SK-N-SH (cell line): ENCODE measurements around the gene BRPF3. TPM values are rescaled to one million over a fixed set of nuclear protein-coding genes. Genes with fewer than 3 reads are reported as not detected.

Experiments used
- CTCF ChIA-PET: fragments of 300-600, 350-600 bp; formaldehyde crosslinking; extraction: SDS; loops from one replicate; lab custom pipeline; 2021; lab: Yijun Ruan, JAX
- POLR2A ChIA-PET: fragments of 350-600 bp; sonication (Branson Sonifier 250); formaldehyde crosslinking; extraction: SDS; loops from one replicate; lab custom pipeline; 2020; ENCODE audit warnings: antibody characterized with exemption, inconsistent platforms; lab: Yijun Ruan, JAX
- DNase-seq: peaks from one replicate; pipeline ENCODE4 v3.0.0; 2012
- H2AFZ ChIP-seq: fragments of 200-600 bp; sonication (generic); 2 replicates; pipeline ENCODE4 v1.8.1; 2016; ENCODE audit warnings: antibody characterized with exemption, mild to moderate bottlenecking, low read depth
- H3F3A ChIP-seq: fragments of 200-600 bp; sonication (generic); replicated peaks from 2 replicates; pipeline ENCODE3; 2016; ENCODE audit warnings: antibody characterized with exemption, mild to moderate bottlenecking; ENCODE audit not compliant: insufficient read depth
- H3K27ac ChIP-seq, 2 experiments: fragments of 200-500 bp in 1 of 2; fragments of 200-600 bp in 1 of 2; sonication (Bioruptor generic) in 1 of 2; sonication (generic), shearing (Covaris generic) in 1 of 2; 2 replicates each; pipeline versions ENCODE4 v1.5.1 to v1.6.1; 2014 to 2016; ENCODE audit warnings: low read depth in 2 of 2, inconsistent platforms in 1 of 2, low read length in 1 of 2, mild to moderate bottlenecking in 1 of 2, mixed read lengths in 1 of 2
- H3K27me3 ChIP-seq: fragments of 200-600 bp; sonication (generic), shearing (Covaris generic); 2 replicates; pipeline ENCODE4 v1.6.1; 2016; ENCODE audit warnings: mixed run types; ENCODE audit not compliant: insufficient read depth
- H3K36me3 ChIP-seq, 2 experiments: fragments of 200-500 bp in 1 of 2; fragments of 200-600 bp in 1 of 2; sonication (Bioruptor generic) in 1 of 2; sonication (generic) in 1 of 2; replicated peaks in 1 of 2; 2 replicates each; pipeline versions ENCODE3 to v1.5.1; 2014 to 2016; ENCODE audit warnings: low read length in 1 of 2, mild to moderate bottlenecking in 1 of 2; ENCODE audit not compliant: insufficient read depth in 2 of 2, control insufficient read depth in 1 of 2
- H3K4me1 ChIP-seq, 2 experiments: fragments of 200-500 bp in 1 of 2; fragments of 200-600 bp in 1 of 2; sonication (Bioruptor generic) in 1 of 2; sonication (generic), shearing (Covaris generic) in 1 of 2; 2 replicates each; pipeline versions ENCODE4 v1.5.1 to v1.6.1; 2014 to 2016; ENCODE audit warnings: low read depth in 1 of 2, low read length in 1 of 2, mixed run types in 1 of 2; ENCODE audit not compliant: insufficient read depth in 2 of 2, control insufficient read depth in 1 of 2
- H3K4me2 ChIP-seq: fragments of 200-600 bp; sonication (generic), shearing (Covaris generic); 2 replicates; pipeline ENCODE4 v1.6.1; 2017; ENCODE audit warnings: mixed run types
- H3K4me3 ChIP-seq, 2 experiments: fragments of 200-500 bp in 1 of 2; fragments of 200-600 bp in 1 of 2; sonication (Bioruptor generic) in 1 of 2; sonication (generic), shearing (Covaris generic) in 1 of 2; 2 replicates each; pipeline versions ENCODE4 v1.5.1 to v1.8.1; 2014 to 2016; ENCODE audit warnings: low read depth in 2 of 2, inconsistent platforms in 1 of 2, low read length in 1 of 2, mild to moderate bottlenecking in 1 of 2, mixed read lengths in 1 of 2, moderate library complexity in 1 of 2
- H3K79me2 ChIP-seq: fragments of 200-600 bp; sonication (generic); 2 replicates; pipeline ENCODE4 v1.8.1; 2017; ENCODE audit warnings: mild to moderate bottlenecking; ENCODE audit not compliant: insufficient read depth
- H3K9ac ChIP-seq: fragments of 200-600 bp; sonication (generic); 2 replicates; pipeline ENCODE4 v1.6.1; 2017; ENCODE audit warnings: mixed run types
- H3K9me2 ChIP-seq: fragments of 200-600 bp; sonication (generic); 2 replicates; pipeline ENCODE4 v1.6.1; 2017; ENCODE audit warnings: mixed run types
- H3K9me3 ChIP-seq: fragments of 200-600 bp; sonication (generic); 2 replicates; pipeline ENCODE4 v1.6.1; 2017; ENCODE audit warnings: mixed run types, mild to moderate bottlenecking, moderate library complexity
- H4K20me1 ChIP-seq: fragments of 200-600 bp; sonication (generic); 2 replicates; pipeline ENCODE4 v1.6.1; 2017; ENCODE audit warnings: mild to moderate bottlenecking, mixed run types; ENCODE audit not compliant: insufficient read depth
- EZH2phosphoT487 ChIP-seq: fragments of 200-600 bp; sonication (generic); IDR thresholded peaks from 2 replicates; pipeline ENCODE4 v1.6.1; 2017; ENCODE audit warnings: low read depth, mixed run types, mild to moderate bottlenecking, antibody characterized with exemption, moderate library complexity, borderline replicate concordance
- FOSL2 ChIP-seq: IDR thresholded peaks from 2 replicates; pipeline ENCODE4 v1.4.0; 2012; ENCODE audit warnings: low read depth, mild to moderate bottlenecking, moderate library complexity, borderline replicate concordance
- FOXJ3 ChIP-seq: sonication (generic); formaldehyde crosslinking; IDR thresholded peaks from 2 replicates; pipeline ENCODE4 v1.5.1; 2020; ENCODE audit warnings: mild to moderate bottlenecking, missing genetic modification reagents
- GATA2 ChIP-seq: sonication (generic); formaldehyde crosslinking; IDR thresholded peaks from 2 replicates; pipeline ENCODE4 v1.5.0; 2020; ENCODE audit warnings: mild to moderate bottlenecking, missing genetic modification reagents
- JUND ChIP-seq: IDR thresholded peaks from 2 replicates; pipeline ENCODE4 v1.4.0; 2012
- NFIC ChIP-seq: IDR thresholded peaks from 2 replicates; pipeline ENCODE4 v1.4.0; 2012; ENCODE audit warnings: borderline replicate concordance
- RCOR1 ChIP-seq: fragments of 150-350 bp; IDR thresholded peaks from 2 replicates; pipeline ENCODE4 v1.6.1; 2017; ENCODE audit warnings: antibody characterized with exemption, low read length
- REST ChIP-seq: IDR thresholded peaks from 2 replicates; pipeline ENCODE4 v1.6.1; 2012; ENCODE audit warnings: mild to moderate bottlenecking, low read depth, low read length, moderate library complexity
- RFX5 ChIP-seq: IDR thresholded peaks from 2 replicates; pipeline ENCODE4 v1.6.1; 2012; ENCODE audit warnings: mild to moderate bottlenecking, improper control_type of control experiment, low read length
- SIN3A ChIP-seq: IDR thresholded peaks from 2 replicates; pipeline ENCODE4 v1.6.1; 2012; ENCODE audit warnings: low read depth, mild to moderate bottlenecking, low read length, moderate library complexity, borderline replicate concordance
- SMC3 ChIP-seq: IDR thresholded peaks from 2 replicates; pipeline ENCODE4 v1.6.1; 2012; ENCODE audit warnings: low read depth, low read length, improper control_type of control experiment
- TAF1 ChIP-seq: IDR thresholded peaks from 2 replicates; pipeline ENCODE4 v1.6.1; 2012; ENCODE audit warnings: low read depth, mild to moderate bottlenecking, low read length, moderate library complexity, borderline replicate concordance
- TEAD4 ChIP-seq: IDR thresholded peaks from 2 replicates; pipeline ENCODE4 v1.4.0; 2012; ENCODE audit warnings: mild to moderate bottlenecking, borderline replicate concordance; ENCODE audit not compliant: insufficient read depth
- WGBS: methylation state at CpG from one replicate; pipeline ENCODE4 v1.1.6; 2017; ENCODE audit warnings: low lambda C conversion rate; 5-methylcytosine and 5-hydroxymethylcytosine counted together
- polyA plus RNA-seq, 3 experiments: library from polyadenylated mRNA; depleted of rRNA; stranded (reverse); fragments of >200 nt; gene quantifications; 2 replicates each; pipeline ENCODE4 v1.2.3, GENCODE V29; 2012
- TF ChIP-seq, protein P1 (sequence below): fragments of 150-350 bp; IDR thresholded peaks from 2 replicates; pipeline ENCODE4 v1.6.1; 2016; ENCODE audit warnings: mild to moderate bottlenecking, low read depth, low read length
- TF ChIP-seq, protein P2 (sequence below): IDR thresholded peaks from 2 replicates; pipeline ENCODE4 v1.4.0; 2012; ENCODE audit warnings: low read depth
- TF ChIP-seq, protein P3 (sequence below): fragments of 150-350 bp; IDR thresholded peaks from 2 replicates; pipeline ENCODE4 v1.6.1; 2017; ENCODE audit warnings: antibody characterized with exemption, low read length, low read depth, borderline replicate concordance
- TF ChIP-seq, protein P4 (sequence below): fragments of 200-600 bp; sonication (generic); IDR thresholded peaks from 2 replicates; pipeline ENCODE4 v1.6.1; 2017; ENCODE audit warnings: antibody characterized with exemption, mild to moderate bottlenecking, moderate library complexity

BRPF3 gene
- polyA plus RNA-seq, 1 of the 3 experiments (the other 2 are of a cell fraction) = 15.4 TPM

GRCh38 chr6:36277946-36278470, 81.5 kb downstream of the BRPF3 start:
- no peaks in the 10 kb centered on the region for H4K20me1 ChIP-seq
- H3K9ac ChIP-seq = no peak overlapping the region
- CTCF ChIA-PET = no interaction called here
- H3K9me2 ChIP-seq = no peaks in the 10 kb centered on the region
- no peak overlapping the region for H2AFZ ChIP-seq
- H3K79me2 ChIP-seq = no peaks in the 10 kb centered on the region
- no peaks in the 10 kb centered on the region for H3K4me1 ChIP-seq
- H3K4me3 ChIP-seq = no peak overlapping the region
- peaks cover 25% of the 10 kb centered on the region for H3K27me3 ChIP-seq
- no peak overlapping the region for H3K4me2 ChIP-seq
- no peaks in the 10 kb centered on the region for H3K9me3 ChIP-seq
- H3F3A ChIP-seq = no peaks in the 10 kb centered on the region
- DNase-seq = no peak
- H3K27ac ChIP-seq = no peak overlapping the region
- TF ChIP-seq SMC3 (no peak), NFIC (no peak), FOSL2 (no peak), EZH2phosphoT487 (no peak), JUND (no peak), FOXJ3 (CRISPR knock-in tag) (no peak), RFX5 (no peak), RCOR1 (no peak)
- TF ChIP-seq, protein P1, sequence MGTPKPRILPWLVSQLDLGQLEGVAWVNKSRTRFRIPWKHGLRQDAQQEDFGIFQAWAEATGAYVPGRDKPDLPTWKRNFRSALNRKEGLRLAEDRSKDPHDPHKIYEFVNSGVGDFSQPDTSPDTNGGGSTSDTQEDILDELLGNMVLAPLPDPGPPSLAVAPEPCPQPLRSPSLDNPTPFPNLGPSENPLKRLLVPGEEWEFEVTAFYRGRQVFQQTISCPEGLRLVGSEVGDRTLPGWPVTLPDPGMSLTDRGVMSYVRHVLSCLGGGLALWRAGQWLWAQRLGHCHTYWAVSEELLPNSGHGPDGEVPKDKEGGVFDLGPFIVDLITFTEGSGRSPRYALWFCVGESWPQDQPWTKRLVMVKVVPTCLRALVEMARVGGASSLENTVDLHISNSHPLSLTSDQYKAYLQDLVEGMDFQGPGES = no peak
- TF ChIP-seq, protein P2, sequence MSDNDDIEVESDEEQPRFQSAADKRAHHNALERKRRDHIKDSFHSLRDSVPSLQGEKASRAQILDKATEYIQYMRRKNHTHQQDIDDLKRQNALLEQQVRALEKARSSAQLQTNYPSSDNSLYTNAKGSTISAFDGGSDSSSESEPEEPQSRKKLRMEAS = no peak
- TF ChIP-seq, protein P3, sequence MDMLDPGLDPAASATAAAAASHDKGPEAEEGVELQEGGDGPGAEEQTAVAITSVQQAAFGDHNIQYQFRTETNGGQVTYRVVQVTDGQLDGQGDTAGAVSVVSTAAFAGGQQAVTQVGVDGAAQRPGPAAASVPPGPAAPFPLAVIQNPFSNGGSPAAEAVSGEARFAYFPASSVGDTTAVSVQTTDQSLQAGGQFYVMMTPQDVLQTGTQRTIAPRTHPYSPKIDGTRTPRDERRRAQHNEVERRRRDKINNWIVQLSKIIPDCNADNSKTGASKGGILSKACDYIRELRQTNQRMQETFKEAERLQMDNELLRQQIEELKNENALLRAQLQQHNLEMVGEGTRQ = no peak
- TF ChIP-seq, protein P4, sequence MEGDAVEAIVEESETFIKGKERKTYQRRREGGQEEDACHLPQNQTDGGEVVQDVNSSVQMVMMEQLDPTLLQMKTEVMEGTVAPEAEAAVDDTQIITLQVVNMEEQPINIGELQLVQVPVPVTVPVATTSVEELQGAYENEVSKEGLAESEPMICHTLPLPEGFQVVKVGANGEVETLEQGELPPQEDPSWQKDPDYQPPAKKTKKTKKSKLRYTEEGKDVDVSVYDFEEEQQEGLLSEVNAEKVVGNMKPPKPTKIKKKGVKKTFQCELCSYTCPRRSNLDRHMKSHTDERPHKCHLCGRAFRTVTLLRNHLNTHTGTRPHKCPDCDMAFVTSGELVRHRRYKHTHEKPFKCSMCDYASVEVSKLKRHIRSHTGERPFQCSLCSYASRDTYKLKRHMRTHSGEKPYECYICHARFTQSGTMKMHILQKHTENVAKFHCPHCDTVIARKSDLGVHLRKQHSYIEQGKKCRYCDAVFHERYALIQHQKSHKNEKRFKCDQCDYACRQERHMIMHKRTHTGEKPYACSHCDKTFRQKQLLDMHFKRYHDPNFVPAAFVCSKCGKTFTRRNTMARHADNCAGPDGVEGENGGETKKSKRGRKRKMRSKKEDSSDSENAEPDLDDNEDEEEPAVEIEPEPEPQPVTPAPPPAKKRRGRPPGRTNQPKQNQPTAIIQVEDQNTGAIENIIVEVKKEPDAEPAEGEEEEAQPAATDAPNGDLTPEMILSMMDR = no peak
- TF ChIP-seq, all 33 proteins: peak for 0
- POLR2A ChIA-PET = no interaction called here
- 54% methylated on average over 2 of the region's 2 CpGs for WGBS
- no peaks in the 10 kb centered on the region for H3K36me3 ChIP-seq

DNA sequence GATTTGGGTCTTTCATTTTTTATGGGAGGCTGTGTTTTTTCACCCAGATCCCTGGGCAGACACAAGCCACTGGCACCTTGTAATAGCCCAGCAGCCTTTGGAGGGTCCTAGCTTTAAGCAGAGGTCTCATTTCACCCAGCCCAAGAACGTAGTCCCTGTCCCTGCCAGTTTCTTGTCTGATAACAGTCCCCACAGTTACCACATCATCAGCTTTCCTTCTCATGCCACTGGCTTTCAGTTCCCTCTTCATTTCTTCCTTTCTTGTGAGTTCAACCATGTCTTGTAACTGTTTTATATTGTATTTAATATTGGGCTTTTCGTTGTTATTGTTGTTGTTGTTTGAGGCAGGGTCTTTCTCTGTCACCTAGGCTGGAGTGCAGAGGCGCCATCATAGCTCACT, 83.9 kb downstream of the BRPF3 start:
- no peak for DNase-seq
- ChIA-PET POLR2A (interaction anchor here (0.8 kb wide), 1 partner anchor 16 kb away, joined by 3 read pairs; no protein-coding TSS in a partner anchor), CTCF (interaction anchor here (0.8 to 2.3 kb wide), 6 partner anchors 9 to 60 kb away, joined by 3 to 11 read pairs (median 4); no protein-coding TSS in a partner anchor)
- Histone ChIP-seq H3K4me1 (peaks cover 0 to 6% of the 10 kb centered on the region in 2 experiments; a peak in 1 of 4 replicates), H3K9ac (no peak overlapping the region), H4K20me1 (no peaks in the 10 kb centered on the region), H2AFZ (no peak overlapping the region), H3K4me3 (no peak overlapping the region), H3F3A (no peaks in the 10 kb centered on the region), H3K79me2 (no peaks in the 10 kb centered on the region), H3K27me3 (peaks cover 42% of the 10 kb centered on the region), H3K4me2 (no peak overlapping the region), H3K9me3 (no peaks in the 10 kb centered on the region), H3K9me2 (no peaks in the 10 kb centered on the region), H3K36me3 (no peaks in the 10 kb centered on the region), H3K27ac (no peak overlapping the region)
- WGBS = 25% methylated on average over 3 of the region's 3 CpGs
- no peak for TF ChIP-seq SMC3
- no peak for TF ChIP-seq SIN3A
- TF ChIP-seq GATA2 (CRISPR knock-in tag) = no peak
- TF ChIP-seq EZH2phosphoT487 = no peak
- TF ChIP-seq RFX5 = no peak
- no peak for TF ChIP-seq NFIC
- TF ChIP-seq TEAD4 = no peak
- no peak for TF ChIP-seq TAF1
- TF ChIP-seq JUND = no peak
- no peak for TF ChIP-seq REST
